Activated naive CD4-positive, alpha-beta T cell (primary cell): ENCODE data around the gene HID1.
A peak's percentile ranks its signal among the peaks of the same experiment; 100 is the strongest.

Experiments used
- DNase-seq, 4 experiments: peaks; one replicate each; lab custom pipeline; 2025; lab: John Stamatoyannopoulos, UW

The HID1 gene

GRCh38 chr17:74947041-74947754, 25.4 kb downstream of the HID1 start:
- no peak for DNase-seq

GRCh38 chr17:74946641-74947040, 25.9 kb downstream of the HID1 start:
- no peak for DNase-seq

GRCh38 chr17:74945543-74945942, 27.0 kb downstream of the HID1 start:
- DNase-seq = no peak

GRCh38 chr17:74943808-74944522, 28.6 kb downstream of the HID1 start:
- no peak for DNase-seq

GRCh38 chr17:74941128-74941725, 31.3 kb downstream of the HID1 start:
- DNase-seq = no peak

GRCh38 chr17:74939534-74939933, 33.0 kb downstream of the HID1 start:
- no peak for DNase-seq

- no peak for DNase-seq
Measured at GRCh38 chr17:74938194-74938950, 34.2 kb downstream of the HID1 start.

GRCh38 chr17:74937064-74938051, 35.2 kb downstream of the HID1 start:
- DNase-seq = no peak

- no peak for DNase-seq
Measured at GRCh38 chr17:74936470-74936799, 36.1 kb downstream of the HID1 start.

- DNase-seq = no peak
Measured at GRCh38 chr17:74935585-74936469, 36.7 kb downstream of the HID1 start, which contains the start of gene OTOP3. OTOP3 (plus strand) TSS chr17:74935898; CDS start chr17:74935922, 24 bp downstream.

GRCh38 chr17:74935048-74935447, 37.5 kb downstream of the HID1 start:
- no peak for DNase-seq

- no peak for DNase-seq
Measured at GRCh38 chr17:74930535-74931036, 42.0 kb downstream of the HID1 start.

GRCh38 chr17:74928786-74929185, 43.8 kb downstream of the HID1 start:
- no peak for DNase-seq

- no peak for DNase-seq
Measured at GRCh38 chr17:74925242-74925641, 47.3 kb downstream of the HID1 start.

GRCh38 chr17:74924250-74924948, 48.2 kb downstream of the HID1 start, which contains the start of gene OTOP2:
OTOP2 (plus strand) TSS chr17:74924273; CDS start chr17:74924633, 360 bp downstream.
- DNase-seq = no peak

- DNase-seq = peak; percentile 35 to 72 (median 56)
Measured at GRCh38 chr17:74923538-74924249, 48.9 kb downstream of the HID1 start.

- no peak for DNase-seq
Measured at GRCh38 chr17:74922694-74923537, 49.6 kb downstream of the HID1 start, which contains the start of gene USH1G. USH1G (minus strand) TSS chr17:74923255; CDS start chr17:74923073, 182 bp downstream.
